Activated CD4-positive, alpha-beta memory T cell treated with anti-CD3 and anti-CD28 coated beads, Interleukin-2, amount 10 ng/mL, durations not matched to agents 7 days and 5 days (primary cell): ENCODE data around the gene CBX1. TPM values are rescaled to one million over a fixed set of nuclear protein-coding genes. Genes with fewer than 3 reads are reported as not detected.

Experiments used
- total RNA-seq, 2 experiments: library from RNA; stranded (reverse); gene quantifications; one replicate each; pipeline ENCODE4 v1.2.3, GENCODE V29; 2021

The CBX1 gene
- total RNA-seq, 2 experiments from 2014 or later, result 48.3 to 50.8 TPM

Other genes starting within 250 kb of the CBX1 start
- gene SP2, start 205.2 kb downstream of the CBX1 start, total RNA-seq, result 10 to 100 TPM; 24.6 to 25.6 TPM
- gene PNPO, start 159.9 kb downstream of the CBX1 start, total RNA-seq, result 10 to 100 TPM; 24.6 to 25.1 TPM
- gene PRR15L, start 143.6 kb downstream of the CBX1 start, total RNA-seq, result not detected
- gene CDK5RAP3, start 130.4 kb downstream of the CBX1 start, total RNA-seq, result 100 to 1,000 TPM; 194 to 205 TPM
- 10 to 100 TPM in 1 of 2 experiments, 1 to 10 TPM in 1; 7.4 to 11.5 TPM for gene COPZ2, start 63.7 kb downstream of the CBX1 start, total RNA-seq
- gene NFE2L1, start 53.1 kb downstream of the CBX1 start, total RNA-seq, result 10 to 100 TPM; 69.4 to 70.2 TPM
- gene SNX11, start 6.3 kb upstream of the CBX1 start, total RNA-seq, result 10 to 100 TPM; 22.6 to 22.8 TPM